Measurements from ENCODE around the gene NRXN3.

NRXN3 gene

DNA sequence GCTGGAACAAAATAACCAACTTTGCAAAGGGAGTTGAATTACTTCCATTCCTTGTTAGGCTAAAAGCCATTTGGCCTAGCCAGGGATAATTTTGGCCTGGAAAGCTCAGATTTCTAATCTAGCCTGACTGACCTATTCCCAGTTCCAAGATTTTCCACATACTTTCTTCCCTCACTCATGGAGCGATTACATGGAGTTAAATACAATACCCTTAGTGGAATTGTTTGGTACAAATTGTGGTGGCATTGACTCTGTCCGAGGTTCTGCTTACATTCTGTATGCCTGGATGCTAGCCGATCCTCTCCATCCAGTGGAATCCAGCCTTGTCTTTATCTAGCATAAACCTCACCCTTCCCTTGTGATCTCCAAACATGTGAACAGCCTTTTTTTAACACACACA lies 1076.0 kb downstream of the NRXN3 start:
- DNase-seq (ENCODE audit: low read depth), result no peak

DNA sequence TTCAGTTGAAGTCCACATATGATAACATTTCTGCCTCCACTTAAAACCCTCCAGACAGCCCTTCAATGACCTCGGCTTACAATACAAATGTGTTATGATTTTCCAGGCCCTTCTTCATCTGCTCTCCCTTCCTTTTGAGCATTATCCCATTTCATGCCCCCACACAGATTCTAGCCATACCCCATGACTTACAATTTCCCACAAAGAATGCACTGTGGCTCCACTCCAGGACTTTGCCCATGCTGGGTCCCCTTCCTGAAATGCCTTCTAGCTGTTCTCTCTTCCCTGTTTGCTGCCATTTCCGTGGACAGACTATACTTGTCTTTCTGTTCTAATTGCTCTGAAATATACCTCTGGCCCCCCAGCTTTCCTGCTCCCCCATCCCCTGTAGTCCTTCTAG lies 1078.0 kb downstream of the NRXN3 start:
- DNase-seq (ENCODE audit: low read depth), result no peak

DNA sequence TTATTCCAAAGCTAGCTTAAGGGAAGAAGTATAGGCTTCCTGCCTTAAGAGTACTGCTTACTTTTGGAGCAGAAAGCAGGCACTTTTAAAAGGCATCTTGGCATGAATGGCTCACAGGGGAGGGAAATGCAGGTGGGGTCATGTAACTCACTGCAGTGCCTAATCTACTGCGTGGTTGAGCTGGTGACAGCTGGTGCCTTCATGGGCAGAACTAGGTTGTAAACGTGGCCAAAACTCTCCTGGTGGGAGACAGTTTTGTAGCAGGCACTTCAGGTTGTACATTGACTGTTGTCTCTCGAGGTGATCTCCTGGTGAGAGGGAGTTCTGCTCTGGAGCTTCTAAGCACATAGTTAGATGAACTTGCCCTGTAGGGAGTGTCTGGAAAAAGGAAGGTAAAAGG lies 1078.6 kb downstream of the NRXN3 start:
- no peak for DNase-seq (ENCODE audit: low read depth)

DNA sequence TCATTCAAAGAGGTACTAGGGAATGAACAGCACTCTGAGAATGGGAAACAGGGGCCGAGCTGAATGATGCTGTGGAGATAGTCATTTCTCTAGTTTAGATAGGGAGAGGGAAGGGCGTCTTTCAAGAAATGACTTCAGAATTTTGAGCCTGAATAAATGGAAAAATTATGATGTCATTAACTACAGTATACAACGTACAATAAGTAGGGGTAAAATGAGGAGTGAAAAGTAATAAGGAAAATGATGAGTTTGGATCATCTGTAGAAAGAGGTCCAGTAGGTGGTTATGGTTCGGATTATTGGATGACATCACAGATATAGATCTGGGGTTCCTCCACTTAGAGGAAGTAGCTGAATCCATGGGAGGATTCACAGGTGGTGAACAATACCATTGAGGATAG lies 1081.1 kb downstream of the NRXN3 start:
- DNase-seq (ENCODE audit: low read depth), result no peak

DNA sequence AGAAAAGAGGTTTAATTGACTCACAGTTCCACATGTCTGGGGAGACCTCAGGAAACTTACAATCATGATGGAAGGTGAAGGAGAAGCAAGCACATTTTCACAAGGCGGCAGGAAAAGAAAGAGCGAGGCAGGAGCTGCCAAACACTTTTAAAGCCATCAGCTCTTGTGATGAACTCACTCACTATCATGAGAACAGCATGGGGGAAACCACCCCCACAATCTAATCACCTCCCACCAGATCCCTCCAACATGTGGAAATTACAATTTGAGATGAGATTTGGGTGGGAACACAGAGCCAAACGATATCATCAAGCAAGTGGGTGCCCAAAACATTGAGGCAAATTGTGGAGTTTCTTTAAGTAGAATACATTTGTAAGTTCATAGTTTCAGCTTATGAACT lies 1083.4 kb downstream of the NRXN3 start:
- no peak for DNase-seq (ENCODE audit: low read depth)

DNA sequence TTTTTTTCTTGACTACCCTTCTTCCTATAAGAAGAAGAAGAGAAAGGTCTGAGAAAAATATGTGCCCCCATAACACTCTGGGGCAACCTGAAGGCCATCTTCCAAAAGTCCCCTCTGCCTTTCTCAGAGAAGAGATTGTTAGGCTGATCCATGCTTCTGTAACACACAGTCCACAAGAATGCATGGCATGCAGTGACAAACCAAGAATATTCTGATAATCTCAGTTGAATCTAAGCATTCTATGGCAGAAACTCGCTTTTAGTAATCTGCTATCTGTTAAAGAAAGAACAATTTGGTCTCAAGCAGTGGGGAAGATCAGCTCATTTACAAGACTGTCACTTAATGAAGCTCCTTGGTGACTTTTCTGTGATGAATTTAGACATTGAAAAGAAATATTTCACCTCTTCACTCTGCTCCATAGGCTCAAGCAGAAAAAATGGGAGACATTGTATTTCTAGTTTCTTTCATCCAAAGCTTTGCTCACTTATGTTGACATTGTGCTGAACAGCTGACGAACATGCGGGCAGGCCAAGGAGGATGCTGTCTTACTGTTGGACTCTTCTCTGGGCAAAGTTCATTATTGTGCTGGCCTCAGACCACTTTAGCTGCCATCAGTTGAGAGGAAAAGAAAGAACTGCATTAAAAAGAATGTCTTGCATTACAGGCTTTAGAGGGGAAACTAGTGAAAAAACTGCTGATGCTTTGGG lies 1084.0 kb downstream of the NRXN3 start:
- DNase-seq (ENCODE audit: low read depth), result no peak

GRCh38 chr14:79256380-79256779 lies 1086.2 kb downstream of the NRXN3 start:
- DNase-seq (ENCODE audit: low read depth), result no peak

- DNase-seq (ENCODE audit: low read depth), result no peak
These were observed 1090.2 kb downstream of the NRXN3 start for GRCh38 chr14:79260406-79260805.

DNA sequence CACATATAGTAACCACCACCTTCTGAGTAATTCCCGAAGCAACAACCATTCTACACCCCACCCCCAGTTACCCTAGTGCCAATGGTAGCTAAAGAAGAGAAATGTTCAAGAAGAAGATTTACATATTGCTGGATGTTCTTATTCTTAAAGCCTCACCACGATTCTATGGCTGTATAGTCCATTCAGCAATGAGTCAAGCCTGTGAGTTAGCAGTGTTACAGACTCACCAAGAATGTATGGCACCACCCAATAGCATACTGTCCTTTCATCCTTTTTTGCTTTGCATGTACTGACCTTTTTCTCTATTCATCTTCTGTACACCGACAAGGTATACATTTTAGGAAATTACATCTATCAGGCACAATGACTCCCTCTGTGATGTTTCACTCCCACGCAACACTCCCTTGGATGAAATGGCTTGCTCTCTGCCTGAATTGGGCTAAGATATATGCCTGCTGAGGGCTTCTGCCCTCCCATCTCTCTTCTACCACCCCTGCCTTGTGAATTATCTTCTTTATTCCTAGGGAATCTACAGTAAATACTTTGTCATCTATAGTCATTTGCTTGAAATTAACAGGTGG lies 1095.3 kb downstream of the NRXN3 start:
- no peak for DNase-seq (ENCODE audit: low read depth)

DNA sequence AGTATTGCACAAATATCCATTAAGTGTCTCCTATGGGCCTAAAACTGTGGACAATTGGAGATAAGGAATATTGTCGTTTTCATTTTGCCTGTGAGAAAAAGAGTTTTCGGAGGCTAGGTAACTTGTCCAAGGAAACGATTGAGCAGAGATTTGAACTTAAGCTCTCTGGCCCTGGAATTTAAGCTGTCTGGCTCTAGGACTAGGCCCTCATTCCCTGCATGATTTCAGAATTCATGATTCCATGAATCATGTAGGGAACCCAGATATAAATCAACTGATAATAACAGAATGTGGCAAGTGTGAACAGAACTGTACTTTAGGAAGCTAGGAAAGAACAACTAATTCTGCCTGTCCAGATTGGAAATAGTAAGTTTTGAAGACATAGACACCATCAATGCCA lies 1100.2 kb downstream of the NRXN3 start:
- DNase-seq (ENCODE audit: low read depth), result no peak

- no peak for DNase-seq (ENCODE audit: low read depth)
These were observed 1100.9 kb downstream of the NRXN3 start for GRCh38 chr14:79271122-79271521.

DNA sequence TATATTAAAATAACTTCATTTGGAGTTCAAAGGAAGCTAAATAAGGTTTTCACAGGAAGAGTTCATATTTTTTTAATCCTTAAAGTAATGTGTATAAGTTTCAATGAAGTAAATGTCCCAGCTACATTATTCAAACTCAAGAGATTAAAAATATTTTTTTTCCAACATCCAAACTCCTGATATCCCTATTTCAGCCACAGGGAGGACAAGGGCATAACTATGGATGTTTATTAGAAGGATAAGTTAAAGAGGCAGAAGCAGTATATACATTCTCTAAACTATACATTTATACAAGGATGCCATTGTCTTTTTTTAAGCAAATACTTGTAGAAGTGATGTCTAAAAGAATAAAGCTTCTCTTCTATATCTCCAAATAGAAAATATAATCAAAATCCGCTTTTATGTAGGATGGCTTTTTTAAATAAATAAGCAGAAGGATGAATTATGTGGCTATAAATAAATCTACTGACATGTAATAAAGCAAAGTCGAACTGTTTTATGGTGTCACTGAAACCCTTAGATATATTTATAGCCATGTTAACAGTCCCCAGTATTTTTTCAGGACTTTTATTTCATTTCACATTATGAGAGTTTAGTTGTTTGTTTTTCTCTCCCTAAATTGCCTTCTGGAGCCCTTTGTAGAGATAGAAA lies 1104.6 kb downstream of the NRXN3 start:
- no peak for DNase-seq (ENCODE audit: low read depth)

DNA sequence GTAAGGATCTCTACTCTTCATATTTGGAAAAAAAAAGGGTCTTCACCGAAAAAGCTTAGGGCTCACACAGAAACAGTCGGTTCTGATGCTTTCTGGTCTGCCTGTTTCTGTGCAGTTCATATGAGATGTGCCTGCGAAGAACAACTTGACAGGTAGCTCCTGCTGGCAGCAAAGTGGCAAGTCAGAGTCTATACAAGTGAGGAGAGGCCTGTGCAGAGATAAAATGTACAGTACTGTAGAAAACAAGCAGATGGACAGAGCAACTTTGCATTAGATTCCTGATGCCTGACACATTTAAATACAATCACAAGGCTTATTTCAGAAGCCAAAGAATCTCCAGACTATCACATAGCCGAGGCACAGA lies 1105.1 kb downstream of the NRXN3 start:
- no peak for DNase-seq (ENCODE audit: low read depth)

- DNase-seq (ENCODE audit: low read depth), result no peak
These were observed 1108.2 kb downstream of the NRXN3 start for GRCh38 chr14:79278286-79278797.

GRCh38 chr14:79278798-79279644 lies 1108.8 kb downstream of the NRXN3 start:
- DNase-seq (ENCODE audit: low read depth), result peak; percentile 27

GRCh38 chr14:79279645-79280597 lies 1109.7 kb downstream of the NRXN3 start:
- no peak for DNase-seq (ENCODE audit: low read depth)

DNA sequence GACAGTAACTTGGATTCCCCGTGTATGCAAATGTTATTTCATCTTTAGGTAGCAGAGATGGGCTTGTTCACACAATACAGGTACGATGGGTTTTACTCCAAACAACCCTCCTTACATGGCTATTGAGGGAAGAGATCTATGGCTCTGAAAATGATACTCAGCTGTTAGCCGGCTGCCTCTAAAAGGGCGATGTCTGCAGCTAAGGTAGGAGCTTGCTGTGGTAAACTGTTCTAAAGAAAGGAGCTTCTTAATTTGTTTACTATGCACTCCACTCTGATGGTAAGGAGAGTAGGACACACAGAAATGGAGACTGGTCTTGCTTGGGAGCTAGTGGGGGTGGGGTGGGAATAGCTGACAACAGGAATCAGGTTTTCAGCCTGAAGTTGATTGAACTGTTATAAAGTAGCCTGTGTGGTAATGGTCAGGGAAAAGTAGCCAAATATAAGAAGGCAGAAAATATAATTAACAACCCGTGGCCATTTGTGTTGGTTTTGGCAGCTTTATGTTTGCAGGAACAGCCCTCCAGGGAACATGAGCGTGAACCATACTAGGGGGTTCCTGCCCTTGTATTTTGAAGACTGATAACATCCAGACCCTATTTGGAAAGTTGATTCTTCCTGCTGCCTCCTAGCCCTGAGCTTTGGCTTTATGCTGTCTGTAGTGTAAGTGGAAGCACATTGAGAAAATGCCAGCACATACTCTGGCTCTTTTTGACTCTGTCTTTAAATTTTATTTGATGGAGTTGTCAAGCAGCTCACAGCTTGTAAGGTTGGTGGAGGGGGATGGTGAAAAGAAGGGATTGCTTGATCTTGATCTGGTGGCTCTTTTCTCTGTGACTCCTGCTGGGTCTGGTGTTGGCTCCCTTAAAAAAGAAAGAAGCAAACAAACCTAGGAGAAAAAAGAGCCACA lies 1111.3 kb downstream of the NRXN3 start:
- no peak for DNase-seq (ENCODE audit: low read depth)

DNA sequence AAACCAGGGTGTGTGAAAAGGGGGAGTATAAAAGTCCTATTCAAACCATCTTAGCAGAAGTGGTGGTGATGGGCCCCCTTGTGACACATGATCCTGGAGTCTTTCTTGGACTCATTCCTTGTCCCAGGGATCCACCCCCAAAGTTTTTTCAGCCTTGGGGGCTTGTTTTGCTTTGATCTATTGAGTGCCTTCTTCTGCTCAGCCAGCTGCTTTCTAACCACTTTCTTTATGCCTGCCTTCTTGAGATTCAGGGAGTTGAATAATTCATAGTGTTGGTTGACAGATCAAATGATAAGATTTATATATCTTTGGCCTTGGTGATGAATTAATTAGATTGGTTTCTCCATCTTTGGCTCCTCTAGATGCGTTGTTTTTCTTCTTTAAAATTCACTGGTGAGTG lies 1114.4 kb downstream of the NRXN3 start:
- DNase-seq (ENCODE audit: low read depth), result no peak

DNA sequence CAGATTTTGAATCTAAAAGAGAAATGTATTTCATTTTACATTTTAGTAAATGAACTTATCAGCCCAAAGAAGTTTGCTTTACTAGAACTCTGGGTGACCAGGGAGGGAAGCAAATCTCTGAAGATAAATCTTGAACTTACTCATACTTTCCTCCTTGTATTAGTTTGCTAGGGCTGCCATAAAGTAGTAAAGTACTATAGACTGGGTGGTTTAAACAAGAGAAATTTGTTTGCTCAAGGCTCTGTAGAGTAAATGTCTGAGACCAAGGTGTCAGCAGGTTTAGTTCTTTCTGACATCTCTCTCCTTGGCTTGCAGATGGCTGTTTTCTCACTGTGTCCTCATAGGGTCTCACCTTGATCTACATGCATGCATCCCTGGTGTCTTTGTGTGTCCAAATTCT lies 1115.1 kb downstream of the NRXN3 start:
- DNase-seq (ENCODE audit: low read depth), result no peak

DNA sequence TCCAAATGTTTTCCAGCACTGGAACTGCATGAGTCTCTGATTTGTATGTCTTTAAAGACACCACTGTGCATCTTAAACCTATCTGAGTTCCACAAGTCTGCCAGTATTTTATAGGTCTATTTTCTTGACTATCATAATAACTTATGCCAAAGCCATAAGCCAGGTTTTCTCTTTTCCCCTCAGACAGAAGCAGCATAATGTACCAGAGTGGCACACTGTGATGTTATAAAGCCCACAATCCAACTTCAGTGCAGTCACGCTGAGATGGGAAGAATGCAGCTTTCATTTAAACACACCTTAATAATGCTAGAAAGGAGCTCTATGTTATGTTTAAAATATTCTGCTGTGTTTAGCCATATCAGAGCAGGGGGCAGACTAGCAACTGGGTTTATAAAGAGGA lies 1117.8 kb downstream of the NRXN3 start:
- DNase-seq (ENCODE audit: low read depth), result no peak
